ENCODE results near the gene JAML.

JAML gene

DNA sequence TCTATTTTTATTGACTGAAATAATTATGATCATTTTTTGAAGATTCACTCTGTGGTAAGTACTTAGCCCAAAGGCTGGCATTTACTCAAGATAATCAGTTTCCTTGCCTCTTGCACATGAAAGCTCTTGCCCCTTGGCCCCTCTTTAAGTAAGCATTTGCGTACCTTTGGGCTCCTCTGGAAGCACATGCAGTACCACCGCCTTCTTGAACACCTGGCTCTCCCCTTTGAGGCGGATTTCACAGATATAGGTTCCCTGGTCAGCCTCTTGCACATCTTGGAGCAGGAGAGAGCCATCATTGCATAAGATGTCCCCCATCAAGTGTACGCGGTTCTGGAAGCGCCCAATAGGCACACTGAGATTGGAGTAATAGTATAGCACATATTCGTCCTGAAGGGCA is 14.5 kb downstream of the JAML start:
- TF ChIP-seq, protein P1, sequence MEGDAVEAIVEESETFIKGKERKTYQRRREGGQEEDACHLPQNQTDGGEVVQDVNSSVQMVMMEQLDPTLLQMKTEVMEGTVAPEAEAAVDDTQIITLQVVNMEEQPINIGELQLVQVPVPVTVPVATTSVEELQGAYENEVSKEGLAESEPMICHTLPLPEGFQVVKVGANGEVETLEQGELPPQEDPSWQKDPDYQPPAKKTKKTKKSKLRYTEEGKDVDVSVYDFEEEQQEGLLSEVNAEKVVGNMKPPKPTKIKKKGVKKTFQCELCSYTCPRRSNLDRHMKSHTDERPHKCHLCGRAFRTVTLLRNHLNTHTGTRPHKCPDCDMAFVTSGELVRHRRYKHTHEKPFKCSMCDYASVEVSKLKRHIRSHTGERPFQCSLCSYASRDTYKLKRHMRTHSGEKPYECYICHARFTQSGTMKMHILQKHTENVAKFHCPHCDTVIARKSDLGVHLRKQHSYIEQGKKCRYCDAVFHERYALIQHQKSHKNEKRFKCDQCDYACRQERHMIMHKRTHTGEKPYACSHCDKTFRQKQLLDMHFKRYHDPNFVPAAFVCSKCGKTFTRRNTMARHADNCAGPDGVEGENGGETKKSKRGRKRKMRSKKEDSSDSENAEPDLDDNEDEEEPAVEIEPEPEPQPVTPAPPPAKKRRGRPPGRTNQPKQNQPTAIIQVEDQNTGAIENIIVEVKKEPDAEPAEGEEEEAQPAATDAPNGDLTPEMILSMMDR (IDR thresholded peaks at IDR 0.05; ENCODE audit: insufficient read depth, low read depth, low read length, missing control alignments) = no peak
- DNase-seq (ENCODE audit: low read depth) = no peak
- no peak overlapping the region for H3K4me3 ChIP-seq (ENCODE audit: low read depth, low read length)

DNA sequence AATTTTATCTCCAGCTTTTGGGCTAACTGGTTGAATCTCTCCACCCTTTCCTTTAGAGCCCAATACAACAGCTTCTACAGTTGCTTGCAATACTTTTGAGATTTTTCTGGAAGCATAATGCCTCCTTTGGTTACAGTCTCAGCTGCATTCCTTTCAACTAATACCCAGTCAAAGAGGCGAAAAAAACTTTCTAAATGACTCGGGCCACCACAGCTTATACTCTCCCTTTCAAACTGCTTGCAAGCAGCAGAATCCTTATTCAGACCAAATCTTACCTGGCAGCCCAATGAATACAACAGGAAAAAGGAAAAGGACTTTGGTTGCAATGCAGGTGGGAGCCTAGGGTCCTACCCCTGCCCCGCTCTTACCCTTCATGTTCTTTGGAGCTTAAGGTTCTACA is 15.8 kb downstream of the JAML start:
- H3K4me3 ChIP-seq (ENCODE audit: low read depth, low read length) = no peak overlapping the region
- no peak for DNase-seq (ENCODE audit: low read depth)
- TF ChIP-seq, protein P1 (IDR thresholded peaks at IDR 0.05; ENCODE audit: insufficient read depth, low read depth, low read length, missing control alignments) = no peak

DNA sequence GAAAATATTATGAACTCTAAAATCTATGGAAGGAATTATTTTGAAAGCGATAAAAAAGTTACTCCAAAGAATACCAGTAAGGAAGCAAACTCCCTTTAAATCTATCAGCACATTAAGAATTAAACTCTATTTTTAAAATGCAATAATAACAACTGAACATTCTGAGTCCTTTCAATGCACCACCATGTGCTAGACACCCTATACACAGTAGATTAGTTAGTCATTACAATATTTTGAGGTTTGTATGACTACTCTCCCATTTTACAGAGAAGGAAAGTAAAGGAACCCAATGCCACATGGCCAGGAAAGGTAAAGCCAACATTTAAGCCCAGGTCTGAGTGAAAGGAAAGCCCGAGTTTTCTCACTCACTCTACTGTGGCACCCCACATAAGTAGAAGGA is 17.7 kb downstream of the JAML start:
- TF ChIP-seq, protein P1 (IDR thresholded peaks at IDR 0.05; ENCODE audit: insufficient read depth, low read depth, low read length, missing control alignments) = no peak
- no peak overlapping the region for H3K4me3 ChIP-seq (ENCODE audit: low read depth, low read length)

DNA sequence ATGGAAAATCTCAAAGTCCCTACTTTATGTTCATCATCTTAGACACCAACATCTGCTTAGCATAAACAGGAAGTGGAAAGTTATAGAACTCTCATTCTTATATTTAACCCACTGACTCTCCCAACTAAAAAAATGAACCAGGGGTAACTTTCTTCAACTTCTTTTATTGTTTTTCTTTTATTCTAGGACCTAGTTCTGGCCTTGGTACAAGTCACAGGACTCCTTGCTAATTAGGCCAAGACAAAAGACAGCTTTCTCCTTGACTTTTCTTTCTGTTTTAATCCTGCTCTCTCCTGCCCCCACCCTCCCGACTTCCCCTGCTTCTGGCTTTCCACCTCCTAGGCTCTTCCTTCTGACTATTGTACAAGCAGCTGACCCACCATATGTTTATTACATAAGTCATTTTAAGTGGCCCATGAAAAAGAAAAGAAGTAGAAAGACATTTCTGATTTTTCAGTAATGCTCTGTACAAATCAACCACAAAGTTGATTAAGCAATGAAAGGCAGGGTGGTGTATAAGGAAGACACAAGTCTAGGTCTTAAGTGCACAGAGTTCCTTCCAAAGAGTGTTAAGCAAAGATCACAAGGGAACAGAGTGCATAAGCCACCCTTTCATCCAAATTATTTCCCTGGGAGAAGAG is 18.3 kb downstream of the JAML start:
- TF ChIP-seq, protein P1 (IDR thresholded peaks at IDR 0.05; ENCODE audit: insufficient read depth, low read depth, low read length, missing control alignments) = no peak
- DNase-seq (ENCODE audit: low read depth) = no peak
- no peak overlapping the region for H3K4me3 ChIP-seq (ENCODE audit: low read depth, low read length)

More for the DNA sequence above, 17.7 kb downstream of the JAML start:
- DNase-seq (ENCODE audit: low read depth) = no peak

DNA sequence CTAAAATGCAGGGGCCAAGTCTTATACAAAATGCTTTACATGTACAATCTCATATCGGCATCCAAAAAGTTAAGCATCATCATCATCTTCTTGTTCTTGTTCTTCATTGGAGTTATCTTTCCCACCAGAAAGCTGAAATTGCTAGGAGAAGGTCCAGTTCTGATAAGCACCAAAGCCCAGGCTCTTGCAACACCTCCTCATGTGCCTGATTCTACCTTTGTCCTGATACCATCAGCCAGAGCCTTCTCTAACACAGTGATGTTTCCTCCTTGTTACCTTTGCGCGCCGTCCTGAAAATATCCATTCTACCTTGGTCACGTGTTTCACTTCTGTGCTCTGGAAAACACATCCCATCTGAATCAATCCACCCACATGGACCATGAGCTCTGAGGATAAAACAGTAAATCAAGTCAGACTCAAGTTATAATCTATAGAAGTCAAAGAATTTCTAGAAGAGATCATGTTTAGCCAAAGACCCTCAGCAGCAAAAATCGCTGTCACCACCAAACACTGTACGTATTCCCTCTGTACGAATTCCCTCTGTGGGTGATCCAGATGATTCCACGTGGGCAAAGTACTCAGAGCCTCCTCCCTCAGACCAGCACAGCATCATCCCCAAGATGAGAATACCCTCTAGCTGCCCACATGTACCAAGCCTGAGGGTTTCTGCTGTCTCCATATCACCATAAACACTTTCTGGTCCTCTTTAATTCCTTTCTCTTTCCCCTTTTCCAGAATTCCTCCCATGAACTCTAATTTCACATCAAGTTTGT is 19.0 kb downstream of the JAML start:
- H3K4me3 ChIP-seq (ENCODE audit: low read depth, low read length) = no peak overlapping the region
- TF ChIP-seq, protein P1 (IDR thresholded peaks at IDR 0.05; ENCODE audit: insufficient read depth, low read depth, low read length, missing control alignments) = no peak
- DNase-seq (ENCODE audit: low read depth) = no peak

DNA sequence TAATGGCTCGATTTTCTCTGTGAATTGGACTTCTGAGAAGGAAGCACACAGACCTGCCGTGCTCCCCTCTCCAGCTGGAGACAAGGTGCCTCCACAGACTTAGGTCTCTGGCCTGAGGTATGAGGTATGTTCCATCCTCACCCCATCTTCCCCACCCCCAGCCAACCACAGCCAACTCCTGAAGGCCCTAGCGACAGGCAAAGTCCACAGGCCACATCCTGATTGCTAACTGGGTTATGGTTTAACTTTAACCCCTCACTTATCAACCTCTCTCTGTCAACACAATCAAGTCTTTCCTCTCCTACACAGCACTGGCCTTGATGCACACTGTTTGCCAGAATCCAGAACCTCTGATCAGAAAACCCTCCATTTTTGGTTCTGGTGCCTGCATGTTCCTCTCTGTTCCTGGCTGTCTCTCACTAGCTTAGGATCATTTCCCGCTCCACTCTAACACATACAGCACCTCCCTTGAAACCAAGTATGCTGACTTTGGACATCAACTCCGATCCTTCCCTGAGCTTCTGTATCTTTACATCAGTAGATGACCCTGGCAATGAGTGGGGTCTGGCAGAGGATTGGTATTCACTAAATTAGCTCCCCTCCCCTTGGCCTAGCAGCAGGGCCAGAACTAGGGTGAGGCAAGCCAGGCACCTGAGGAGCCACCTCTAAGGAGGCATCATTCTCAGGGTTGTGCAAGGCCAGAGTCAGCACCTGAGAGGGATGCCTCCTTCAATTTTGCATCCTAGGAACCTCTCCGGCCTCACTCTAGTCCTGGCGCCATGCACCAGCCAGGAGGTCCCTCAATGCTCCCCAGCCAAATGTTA is 22.0 kb downstream of the JAML start:
- TF ChIP-seq, protein P1 (IDR thresholded peaks at IDR 0.05; ENCODE audit: insufficient read depth, low read depth, low read length, missing control alignments) = no peak
- DNase-seq (ENCODE audit: low read depth) = no peak
- no peak overlapping the region for H3K4me3 ChIP-seq (ENCODE audit: low read depth, low read length)
